ENCODE measurements around the gene SEMA4A.

The SEMA4A gene

GRCh38 chr1:156191292-156191964 lies 38.0 kb downstream of the SEMA4A start:
- no peak for TF ChIP-seq JUND (IDR thresholded peaks at IDR 0.05; ENCODE audit: low read depth)
- in situ Hi-C loops (cut with HindIII; ENCODE audit: low pct_unique_long_range_greater_than_20kb, low sequenced_read_pairs), result no loop called here
- no peak for DNase-seq (ENCODE audit: low read depth in 1 of 2, low spot score in 1 of 2)

GRCh38 chr1:156193208-156193487 lies 39.8 kb downstream of the SEMA4A start:
- DNase-seq (ENCODE audit: low read depth in 1 of 2, low spot score in 1 of 2), result no peak
- no peak for TF ChIP-seq JUND (IDR thresholded peaks at IDR 0.05; ENCODE audit: low read depth)
- in situ Hi-C loops (cut with HindIII; ENCODE audit: low pct_unique_long_range_greater_than_20kb, low sequenced_read_pairs), result no loop called here

DNA sequence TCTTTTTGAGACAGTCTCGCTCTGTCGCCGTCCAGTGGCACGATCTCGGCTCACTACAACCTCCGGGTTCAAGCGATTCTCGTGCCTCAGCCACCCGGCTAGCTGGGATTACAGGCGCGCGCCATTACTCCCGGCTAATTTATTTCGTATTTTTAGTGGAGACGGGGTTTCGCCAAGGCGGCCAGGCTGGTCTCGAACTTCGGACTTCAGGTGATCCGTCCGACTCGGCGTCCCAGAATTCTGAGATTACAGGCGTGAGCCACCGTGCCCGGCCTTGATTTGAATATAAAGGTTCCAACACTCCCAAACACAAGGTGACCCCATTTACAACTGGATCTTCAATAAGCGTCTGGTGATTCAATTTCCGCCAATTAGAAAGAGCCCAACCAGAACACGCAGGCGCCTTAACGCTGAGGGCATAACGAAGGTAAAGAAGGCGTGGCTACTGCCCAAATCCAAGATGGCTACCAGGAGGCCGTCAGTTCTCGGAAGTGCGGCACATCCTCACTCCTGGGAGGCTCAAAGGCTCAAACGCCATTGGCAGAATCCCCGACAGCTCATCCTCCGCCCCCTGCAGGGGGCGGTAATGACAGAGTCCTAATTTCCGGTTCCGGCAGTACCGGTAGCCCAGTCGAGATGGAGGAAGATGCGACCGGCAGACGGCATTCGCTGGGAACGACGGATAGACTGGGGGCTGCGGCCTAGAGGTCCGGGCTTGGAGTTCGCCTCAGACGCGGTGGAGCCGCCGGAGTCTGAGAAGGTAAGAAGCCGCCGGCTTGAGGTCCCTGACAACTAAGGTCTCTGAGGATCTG lies 40.3 kb downstream of the SEMA4A start, which contains the start of gene SLC25A44:
SLC25A44 (plus strand) TSS at position 617 of the 812 bp plus-strand sequence. CDS start 5,744 bp downstream, outside the sequence.
- DNase-seq (ENCODE audit: low read depth in 1 of 2, low spot score in 1 of 2), result peak; percentile 91 to 100
- in situ Hi-C loops (cut with HindIII; ENCODE audit: low pct_unique_long_range_greater_than_20kb, low sequenced_read_pairs), result no loop called here
- no peak for TF ChIP-seq JUND (IDR thresholded peaks at IDR 0.05; ENCODE audit: low read depth)

DNA sequence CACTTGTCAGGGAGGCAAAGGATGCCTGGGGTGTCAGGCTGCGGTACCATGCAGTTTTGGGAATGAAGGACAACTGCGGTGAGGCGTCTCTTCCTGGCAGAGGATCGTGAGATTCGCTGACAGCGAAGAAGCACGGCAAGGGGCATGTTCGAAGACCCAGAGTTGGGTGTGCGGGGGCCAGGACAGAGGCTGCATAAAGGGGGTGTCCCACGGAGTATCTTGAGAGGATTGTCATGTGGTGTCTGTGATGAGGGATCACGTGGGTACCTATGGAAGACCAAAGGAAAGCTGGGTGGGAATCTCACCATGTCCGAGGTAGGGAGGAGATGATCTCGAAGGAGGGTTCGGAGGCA lies 40.9 kb downstream of the SEMA4A start:
- no peak for DNase-seq (ENCODE audit: low read depth in 1 of 2, low spot score in 1 of 2)
- no peak for TF ChIP-seq JUND (IDR thresholded peaks at IDR 0.05; ENCODE audit: low read depth)
- in situ Hi-C loops (cut with HindIII; ENCODE audit: low pct_unique_long_range_greater_than_20kb, low sequenced_read_pairs), result no loop called here

- in situ Hi-C loops (cut with HindIII; ENCODE audit: low pct_unique_long_range_greater_than_20kb, low sequenced_read_pairs), result no loop called here
- TF ChIP-seq JUND (IDR thresholded peaks at IDR 0.05; ENCODE audit: low read depth), result no peak
- no peak for DNase-seq (ENCODE audit: low read depth in 1 of 2, low spot score in 1 of 2)
Observed at GRCh38 chr1:156195853-156196252, 42.5 kb downstream of the SEMA4A start.

DNA sequence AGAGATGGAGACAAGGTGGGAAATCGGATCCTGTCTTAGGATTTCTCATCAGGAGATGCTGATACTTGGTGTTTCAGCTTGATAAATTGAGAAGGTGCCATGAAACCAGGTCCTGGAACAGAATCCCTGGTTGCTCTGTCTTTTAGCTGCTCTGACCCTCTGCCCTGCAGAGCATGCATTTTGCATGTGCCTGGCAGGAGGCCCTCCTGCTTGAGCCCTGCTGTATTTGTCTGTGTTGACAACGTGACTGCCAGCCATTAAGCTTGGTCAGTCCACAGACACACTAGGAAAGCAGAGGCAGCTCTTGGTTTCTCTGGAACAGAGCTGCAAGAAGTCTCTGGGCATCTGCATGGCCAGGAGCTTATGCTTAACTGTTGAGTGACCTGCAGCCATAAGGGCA lies 43.1 kb downstream of the SEMA4A start:
- TF ChIP-seq JUND (IDR thresholded peaks at IDR 0.05; ENCODE audit: low read depth), result no peak
- in situ Hi-C loops (cut with HindIII; ENCODE audit: low pct_unique_long_range_greater_than_20kb, low sequenced_read_pairs), result no loop called here
- no peak for DNase-seq (ENCODE audit: low read depth in 1 of 2, low spot score in 1 of 2)

DNA sequence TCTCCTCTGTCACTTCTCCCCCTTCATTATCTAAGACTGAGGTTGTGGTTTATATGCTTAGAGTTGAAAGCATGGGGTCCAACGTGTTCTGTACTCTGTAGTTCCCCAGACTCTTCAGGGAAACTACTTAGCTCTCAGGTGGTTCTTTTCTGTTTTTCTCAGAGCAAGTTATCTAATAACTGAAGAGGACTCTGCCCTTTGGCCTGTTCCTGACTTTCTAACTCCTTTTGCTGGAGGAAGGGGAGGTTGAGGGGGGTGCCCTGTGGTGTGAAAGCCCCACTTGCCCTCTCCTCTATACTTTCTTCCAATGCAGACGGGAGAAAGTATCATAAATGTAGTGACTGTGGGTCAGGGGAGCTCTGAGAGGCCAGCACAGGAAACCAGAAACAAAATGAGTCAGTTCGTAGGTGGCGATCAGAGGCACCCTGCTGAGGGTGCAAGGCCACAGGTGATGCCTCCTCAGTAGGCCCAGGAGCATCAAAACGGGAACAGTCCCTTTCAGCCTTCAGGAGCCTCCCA lies 45.5 kb downstream of the SEMA4A start:
- in situ Hi-C loops (cut with HindIII; ENCODE audit: low pct_unique_long_range_greater_than_20kb, low sequenced_read_pairs), result no loop called here
- no peak for DNase-seq (ENCODE audit: low read depth in 1 of 2, low spot score in 1 of 2)
- no peak for TF ChIP-seq JUND (IDR thresholded peaks at IDR 0.05; ENCODE audit: low read depth)

- DNase-seq (ENCODE audit: low read depth in 1 of 2, low spot score in 1 of 2), result no peak
- no peak for TF ChIP-seq JUND (IDR thresholded peaks at IDR 0.05; ENCODE audit: low read depth)
- in situ Hi-C loops (cut with HindIII; ENCODE audit: low pct_unique_long_range_greater_than_20kb, low sequenced_read_pairs), result no loop called here
Observed at GRCh38 chr1:156200044-156200443, 46.7 kb downstream of the SEMA4A start.

GRCh38 chr1:156203331-156203730 lies 49.9 kb downstream of the SEMA4A start:
- no peak for TF ChIP-seq JUND (IDR thresholded peaks at IDR 0.05; ENCODE audit: low read depth)
- in situ Hi-C loops (cut with HindIII; ENCODE audit: low pct_unique_long_range_greater_than_20kb, low sequenced_read_pairs), result no loop called here
- no peak for DNase-seq (ENCODE audit: low read depth in 1 of 2, low spot score in 1 of 2)

DNA sequence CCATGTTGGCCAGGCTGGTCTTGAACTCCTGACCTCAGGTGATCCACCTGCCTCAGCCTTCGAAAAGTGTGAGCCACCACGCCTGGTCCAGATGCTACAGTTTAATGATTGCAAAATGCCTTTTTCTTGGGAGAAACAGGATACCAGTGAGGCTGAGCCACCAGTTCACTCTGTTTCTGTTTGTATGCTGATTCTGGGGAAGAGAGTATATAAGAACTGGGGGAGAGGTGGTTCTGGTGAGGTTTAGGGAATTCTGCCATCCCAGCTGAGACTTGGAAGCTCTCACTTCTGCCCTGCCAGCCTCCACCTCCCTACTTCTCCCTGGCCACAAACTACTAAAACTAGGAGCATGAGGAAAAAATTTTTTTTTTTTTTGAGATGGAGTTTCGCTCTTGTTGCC lies 51.3 kb downstream of the SEMA4A start:
- TF ChIP-seq JUND (IDR thresholded peaks at IDR 0.05; ENCODE audit: low read depth), result no peak
- DNase-seq (ENCODE audit: low read depth in 1 of 2, low spot score in 1 of 2), result no peak
- in situ Hi-C loops (cut with HindIII; ENCODE audit: low pct_unique_long_range_greater_than_20kb, low sequenced_read_pairs), result no loop called here

DNA sequence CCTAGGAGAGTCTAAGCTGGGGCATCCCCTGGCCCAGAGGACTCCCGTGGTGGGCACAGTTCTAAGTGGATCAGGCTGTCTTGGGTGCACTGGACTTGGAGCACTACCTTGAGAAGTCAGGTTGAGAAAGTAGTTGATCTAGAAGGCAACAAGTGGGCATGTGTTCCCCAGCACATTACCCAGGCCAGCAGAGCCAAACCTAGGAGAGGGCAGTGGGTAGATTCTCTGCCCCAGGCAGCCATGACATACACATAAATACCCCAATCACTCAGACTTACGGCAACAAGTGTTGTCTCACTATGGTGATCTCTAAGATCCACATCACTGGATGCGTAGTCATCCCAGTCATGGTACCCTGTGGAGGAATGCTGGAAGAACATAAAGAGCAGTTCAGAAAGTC lies 57.9 kb downstream of the SEMA4A start:
- TF ChIP-seq JUND (IDR thresholded peaks at IDR 0.05; ENCODE audit: low read depth), result no peak

GRCh38 chr1:156212130-156212529 lies 58.7 kb downstream of the SEMA4A start:
- in situ Hi-C loops (cut with HindIII; ENCODE audit: low pct_unique_long_range_greater_than_20kb, low sequenced_read_pairs), result no loop called here
- no peak for DNase-seq (ENCODE audit: low read depth in 1 of 2, low spot score in 1 of 2)

More for the DNA sequence above, 57.9 kb downstream of the SEMA4A start:
- in situ Hi-C loops (cut with HindIII; ENCODE audit: low pct_unique_long_range_greater_than_20kb, low sequenced_read_pairs), result no loop called here
- DNase-seq (ENCODE audit: low read depth in 1 of 2, low spot score in 1 of 2), result no peak

More at GRCh38 chr1:156212130-156212529, 58.7 kb downstream of the SEMA4A start:
- no peak for TF ChIP-seq JUND (IDR thresholded peaks at IDR 0.05; ENCODE audit: low read depth)
